Tibial nerve (tissue), 4 donors: ENCODE results near the gene DGCR8.

Experiments used
- EP300 ChIP-seq, 2 donors: sonication (generic); formaldehyde crosslinking; IDR thresholded peaks; one replicate each; pipeline ENCODE4 v1.6.1; 2017; ENCODE audit warnings: antibody characterized with exemption in 2 of 2, mild to moderate bottlenecking in 1 of 2
- POLR2A ChIP-seq, 2 donors: fragments of 450-650 bp; IDR thresholded peaks; one replicate each; pipeline ENCODE4 v1.6.1; 2017; ENCODE audit warnings: antibody characterized with exemption in 2 of 2, mild to moderate bottlenecking in 2 of 2, moderate library complexity in 2 of 2
- TF ChIP-seq, protein P1 (sequence below), 5 experiments: fragments of 200-600 bp in 3 of 5; fragments of 450-650 bp in 2 of 5; sonication (generic) in 3 of 5; IDR thresholded peaks; one replicate each; pipeline ENCODE4 v1.5.1; 2016 to 2019; ENCODE audit warnings: antibody characterized with exemption in 5 of 5, mild to moderate bottlenecking in 3 of 5, moderate library complexity in 2 of 5

GRCh38 chr22:20055144-20055543 is 24.9 kb upstream of the DGCR8 start:
- TF ChIP-seq, protein P1, sequence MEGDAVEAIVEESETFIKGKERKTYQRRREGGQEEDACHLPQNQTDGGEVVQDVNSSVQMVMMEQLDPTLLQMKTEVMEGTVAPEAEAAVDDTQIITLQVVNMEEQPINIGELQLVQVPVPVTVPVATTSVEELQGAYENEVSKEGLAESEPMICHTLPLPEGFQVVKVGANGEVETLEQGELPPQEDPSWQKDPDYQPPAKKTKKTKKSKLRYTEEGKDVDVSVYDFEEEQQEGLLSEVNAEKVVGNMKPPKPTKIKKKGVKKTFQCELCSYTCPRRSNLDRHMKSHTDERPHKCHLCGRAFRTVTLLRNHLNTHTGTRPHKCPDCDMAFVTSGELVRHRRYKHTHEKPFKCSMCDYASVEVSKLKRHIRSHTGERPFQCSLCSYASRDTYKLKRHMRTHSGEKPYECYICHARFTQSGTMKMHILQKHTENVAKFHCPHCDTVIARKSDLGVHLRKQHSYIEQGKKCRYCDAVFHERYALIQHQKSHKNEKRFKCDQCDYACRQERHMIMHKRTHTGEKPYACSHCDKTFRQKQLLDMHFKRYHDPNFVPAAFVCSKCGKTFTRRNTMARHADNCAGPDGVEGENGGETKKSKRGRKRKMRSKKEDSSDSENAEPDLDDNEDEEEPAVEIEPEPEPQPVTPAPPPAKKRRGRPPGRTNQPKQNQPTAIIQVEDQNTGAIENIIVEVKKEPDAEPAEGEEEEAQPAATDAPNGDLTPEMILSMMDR (IDR thresholded peaks at IDR 0.05), result no peak
- TF ChIP-seq POLR2A (IDR thresholded peaks at IDR 0.05) (no peak), EP300 (IDR thresholded peaks at IDR 0.05) (no peak)
